Loucy (cell line): ENCODE measurements around the gene CYP2A13.
A peak's percentile ranks its signal among the peaks of the same experiment; 100 is the strongest.
"Not testable (repeated sequence)": the region's sequence is repeated elsewhere in the genome, so short reads cannot be mapped to it uniquely, and the experiment has no call there.

Experiments
- H2AFZ ChIP-seq: fragments of 200-600 bp; sonication (generic); 2 replicates; pipeline ENCODE4 v1.6.0; 2016; ENCODE audit warnings: antibody characterized with exemption, mild to moderate bottlenecking, low read length, moderate library complexity
- H3F3A ChIP-seq: fragments of 200-600 bp; 2 replicates; pipeline ENCODE4 v1.6.0; 2016; ENCODE audit warnings: antibody characterized with exemption, low read depth, mild to moderate bottlenecking
- H3K27me3 ChIP-seq: fragments of 200-600 bp; sonication (generic); 2 replicates; pipeline ENCODE4 v1.6.1; 2014; ENCODE audit warnings: low read length, mild to moderate bottlenecking; ENCODE audit not compliant: insufficient read depth, poor library complexity, severe bottlenecking
- H3K36me3 ChIP-seq: fragments of 200-600 bp; sonication (generic); 2 replicates; pipeline ENCODE4 v1.6.1; 2016; ENCODE audit warnings: low read length; ENCODE audit not compliant: insufficient read depth
- H3K4me1 ChIP-seq: fragments of 200-600 bp; sonication (generic); 2 replicates; pipeline ENCODE4 v1.5.1; 2014; ENCODE audit warnings: low read length, mild to moderate bottlenecking; ENCODE audit not compliant: insufficient read depth, poor library complexity, severe bottlenecking
- H3K4me2 ChIP-seq: fragments of 200-600 bp; sonication (generic); 2 replicates; pipeline ENCODE4 v1.6.0; 2014; ENCODE audit warnings: antibody characterized with exemption, low read length, low read depth, mild to moderate bottlenecking; ENCODE audit not compliant: poor library complexity, severe bottlenecking
- H3K4me3 ChIP-seq: fragments of 200-600 bp; sonication (generic); 2 replicates; pipeline ENCODE4 v1.5.1; 2014; ENCODE audit warnings: low read length, mild to moderate bottlenecking, mixed read lengths; ENCODE audit not compliant: poor library complexity, severe bottlenecking
- H3K79me2 ChIP-seq: fragments of 200-600 bp; sonication (generic); 2 replicates; pipeline ENCODE4 v1.6.1; 2014; ENCODE audit warnings: low read length; ENCODE audit not compliant: insufficient read depth
- H3K9ac ChIP-seq: fragments of 200-600 bp; sonication (generic); 2 replicates; pipeline ENCODE4 v1.6.0; 2014; ENCODE audit warnings: mild to moderate bottlenecking, low read depth, low read length, moderate library complexity; ENCODE audit not compliant: poor library complexity, severe bottlenecking
- H3K9me2 ChIP-seq: fragments of 200-600 bp; sonication (generic); replicated peaks from 2 replicates; pipeline ENCODE4 v1.6.1; 2016; ENCODE audit warnings: low read depth, low read length, mixed read lengths
- H3K9me3 ChIP-seq: fragments of 200-600 bp; sonication (generic); 2 replicates; pipeline ENCODE4 v1.6.1; 2014; ENCODE audit warnings: mild to moderate bottlenecking, antibody characterized with exemption, low read length, low read depth; ENCODE audit not compliant: insufficient read depth
- H4K20me1 ChIP-seq: fragments of 200-600 bp; sonication (generic); 2 replicates; pipeline ENCODE4 v1.6.0; 2014; ENCODE audit warnings: antibody characterized with exemption, low read length, mild to moderate bottlenecking; ENCODE audit not compliant: insufficient read depth, poor library complexity, severe bottlenecking
- CTCF ChIP-seq: fragments of 200-600 bp; sonication (generic); conservative IDR thresholded peaks from 2 replicates; pipeline ENCODE4 v1.5.1; 2014; ENCODE audit warnings: mild to moderate bottlenecking, antibody characterized with exemption, low read length
- EZH2phosphoT487 ChIP-seq: fragments of 200-600 bp; IDR thresholded peaks from 2 replicates; pipeline ENCODE4 v1.6.1; 2018; ENCODE audit warnings: antibody characterized with exemption, mild to moderate bottlenecking, moderate library complexity, borderline replicate concordance

The CYP2A13 gene

GRCh38 chr19:41123716-41124294 lies 35.6 kb downstream of the CYP2A13 start:
- H4K20me1 ChIP-seq = no peaks in the 10 kb centered on the region
- no peak overlapping the region for H2AFZ ChIP-seq

GRCh38 chr19:41126765-41127203 lies 38.5 kb downstream of the CYP2A13 start:
- not testable (repeated sequence) for H3K4me1 ChIP-seq, H3K79me2 ChIP-seq, H3K4me2 ChIP-seq, H4K20me1 ChIP-seq, H3K36me3 ChIP-seq, H3K4me3 ChIP-seq, H3K27me3 ChIP-seq, H2AFZ ChIP-seq, H3K9me2 ChIP-seq, H3F3A ChIP-seq, H3K9ac ChIP-seq, H3K9me3 ChIP-seq
- TF ChIP-seq CTCF = peak; percentile 57

More at GRCh38 chr19:41123716-41124294, 35.6 kb downstream of the CYP2A13 start:
- Histone ChIP-seq H3K4me1 (no peaks in the 10 kb centered on the region), H3K9ac (no peak overlapping the region), H3K36me3 (no peaks in the 10 kb centered on the region), H3K4me3 (no peak overlapping the region), H3K27me3 (no peaks in the 10 kb centered on the region), H3K9me2 (no peaks in the 10 kb centered on the region), H3F3A (no peaks in the 10 kb centered on the region), H3K79me2 (no peaks in the 10 kb centered on the region), H3K4me2 (no peak overlapping the region), H3K9me3 (no peaks in the 10 kb centered on the region)
- TF ChIP-seq CTCF (no peak), EZH2phosphoT487 (no peak)

- not testable (repeated sequence) for H3K4me3 ChIP-seq, H3K4me2 ChIP-seq, H3K36me3 ChIP-seq, H3K79me2 ChIP-seq, H3F3A ChIP-seq, H4K20me1 ChIP-seq, H3K9me3 ChIP-seq, H3K4me1 ChIP-seq, H3K9me2 ChIP-seq, H3K9ac ChIP-seq, H3K27me3 ChIP-seq, H2AFZ ChIP-seq
Measured at GRCh38 chr19:41127362-41127761, 39.1 kb downstream of the CYP2A13 start.

GRCh38 chr19:41127801-41128300 lies 39.6 kb downstream of the CYP2A13 start:
- H3K27me3 ChIP-seq, H3K79me2 ChIP-seq, H3K4me1 ChIP-seq, H4K20me1 ChIP-seq, H3K36me3 ChIP-seq, H3F3A ChIP-seq, H3K4me2 ChIP-seq, H3K4me3 ChIP-seq, H3K9me2 ChIP-seq, H2AFZ ChIP-seq, H3K9me3 ChIP-seq, H3K9ac ChIP-seq: not testable (repeated sequence)
